ENCODE data around the gene AP5S1. TPM values are rescaled to one million over a fixed set of nuclear protein-coding genes. Genes with fewer than 3 reads are reported as not detected.

The AP5S1 gene
- total and polyA plus RNA-seq, 9 of the 15 experiments (the other 6 are each of a cell fraction or from before 2014, with no cell fraction given): 2.6 to 8.8 (median 4.4) TPM

DNA sequence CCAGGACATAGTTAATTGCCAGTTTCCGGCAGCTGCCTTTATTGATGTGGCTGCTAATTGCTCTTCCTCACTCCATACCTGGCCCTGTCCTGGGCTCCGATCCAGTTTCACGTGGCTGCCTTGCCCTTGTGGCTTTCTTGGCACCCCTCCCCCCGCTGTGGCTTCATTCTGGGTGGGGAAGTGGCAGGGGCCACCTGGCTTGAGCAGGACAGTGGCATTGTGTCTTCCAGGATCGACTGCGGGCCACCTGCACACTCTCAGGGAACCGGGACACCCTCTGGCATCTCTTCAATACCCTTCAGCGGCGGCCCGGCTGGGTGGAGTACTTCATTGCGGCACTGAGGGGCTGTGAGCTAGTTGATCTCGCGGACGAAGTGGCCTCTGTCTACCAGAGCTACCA lies 37.1 kb downstream of the AP5S1 start:
- Histone ChIP-seq H3K27ac (ENCODE audit: extremely low read depth, low read depth, low read length) (no peak overlapping the region), H4K20me1 (replicated peaks; ENCODE audit: control insufficient read depth, insufficient read depth, low read length) (no peaks in the 10 kb centered on the region), H3K4me2 (ENCODE audit: insufficient read depth, low read length) (no peak overlapping the region), H3K36me3 (ENCODE audit: control insufficient read depth, insufficient read depth, low read length) (peaks cover 50% of the 10 kb centered on the region), H3K9me1 (ENCODE audit: control insufficient read depth, insufficient read depth, low read length) (no peaks in the 10 kb centered on the region), H3K27me3 (ENCODE audit: control insufficient read depth in 2 of 2, insufficient read depth in 2 of 2, low read length in 2 of 2) (no peaks in the 10 kb centered on the region), H2AFZ (ENCODE audit: low read depth, low read length) (no peak overlapping the region), H3K79me2 (ENCODE audit: control insufficient read depth, insufficient read depth, low read length) (peaks cover 4% of the 10 kb centered on the region; the same call in 1 of the 3 replicates), H3K9ac (ENCODE audit: insufficient read depth in 1 of 2, low read depth in 2 of 2, low read length in 2 of 2) (peak overlapping the region in 1 of 2 experiments; percentile 40; a peak in 1 of 4 replicates), H3K9me3 (replicated peaks; ENCODE audit: control insufficient read depth, insufficient read depth, low read depth, low read length) (peaks cover 3% of the 10 kb centered on the region; the same call in 1 of the 2 replicates), H3K4me3 (no peak overlapping the region), H3K4me1 (replicated peaks in 1 of 2; ENCODE audit: control insufficient read depth in 2 of 2, insufficient read depth in 2 of 2, low read length in 2 of 2) (no peaks in the 10 kb centered on the region; a peak in 1 of 5 replicates)
- intact Hi-C loops (cut with micrococcal nuclease) (no loop called here), in situ Hi-C loops (cut with MboI) (no loop called here)
- CTCF ChIA-PET (ENCODE audit: low intra/inter-chr PET ratio): no interaction called here
- POLR2A ChIA-PET: no interaction called here
- no peak for ATAC-seq
- no TSS peak for BruUV-seq (replicated peaks)
- WGBS (ENCODE audit: insufficient coverage, low coverage, missing lambda C conversion rate): 91% methylated on average over 10 of the region's 14 CpGs
- DNase-seq (ENCODE audit: extremely low read depth in 1 of 4, low spot score in 3 of 4): no peak
- no peak for FAIRE-seq
- TF ChIP-seq ZBTB17 (CRISPR knock-in tag; IDR thresholded peaks at IDR 0.05) (no peak), ZNF551 (CRISPR knock-in tag; IDR thresholded peaks at IDR 0.05) (no peak), RFX1 (IDR thresholded peaks at IDR 0.05) (no peak), E2F1 (CRISPR knock-in tag; IDR thresholded peaks at IDR 0.05) (no peak), KAT2B (IDR thresholded peaks at IDR 0.05; ENCODE audit: low read depth, low read length) (no peak), ZNF316 (IDR thresholded peaks at IDR 0.05) (no peak), HDAC2 (IDR thresholded peaks at IDR 0.05) (no peak), ZBTB34 (CRISPR knock-in tag; IDR thresholded peaks at IDR 0.05) (no peak), PCBP2 (IDR thresholded peaks at IDR 0.05; ENCODE audit: low read depth, low read length, poor library complexity, severe bottlenecking) (no peak)
- TF ChIP-seq, protein P1, sequence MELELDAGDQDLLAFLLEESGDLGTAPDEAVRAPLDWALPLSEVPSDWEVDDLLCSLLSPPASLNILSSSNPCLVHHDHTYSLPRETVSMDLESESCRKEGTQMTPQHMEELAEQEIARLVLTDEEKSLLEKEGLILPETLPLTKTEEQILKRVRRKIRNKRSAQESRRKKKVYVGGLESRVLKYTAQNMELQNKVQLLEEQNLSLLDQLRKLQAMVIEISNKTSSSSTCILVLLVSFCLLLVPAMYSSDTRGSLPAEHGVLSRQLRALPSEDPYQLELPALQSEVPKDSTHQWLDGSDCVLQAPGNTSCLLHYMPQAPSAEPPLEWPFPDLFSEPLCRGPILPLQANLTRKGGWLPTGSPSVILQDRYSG (tag; conservative IDR thresholded peaks at IDR 0.05; ENCODE audit: low read depth): no peak
- TF ChIP-seq, protein P2, sequence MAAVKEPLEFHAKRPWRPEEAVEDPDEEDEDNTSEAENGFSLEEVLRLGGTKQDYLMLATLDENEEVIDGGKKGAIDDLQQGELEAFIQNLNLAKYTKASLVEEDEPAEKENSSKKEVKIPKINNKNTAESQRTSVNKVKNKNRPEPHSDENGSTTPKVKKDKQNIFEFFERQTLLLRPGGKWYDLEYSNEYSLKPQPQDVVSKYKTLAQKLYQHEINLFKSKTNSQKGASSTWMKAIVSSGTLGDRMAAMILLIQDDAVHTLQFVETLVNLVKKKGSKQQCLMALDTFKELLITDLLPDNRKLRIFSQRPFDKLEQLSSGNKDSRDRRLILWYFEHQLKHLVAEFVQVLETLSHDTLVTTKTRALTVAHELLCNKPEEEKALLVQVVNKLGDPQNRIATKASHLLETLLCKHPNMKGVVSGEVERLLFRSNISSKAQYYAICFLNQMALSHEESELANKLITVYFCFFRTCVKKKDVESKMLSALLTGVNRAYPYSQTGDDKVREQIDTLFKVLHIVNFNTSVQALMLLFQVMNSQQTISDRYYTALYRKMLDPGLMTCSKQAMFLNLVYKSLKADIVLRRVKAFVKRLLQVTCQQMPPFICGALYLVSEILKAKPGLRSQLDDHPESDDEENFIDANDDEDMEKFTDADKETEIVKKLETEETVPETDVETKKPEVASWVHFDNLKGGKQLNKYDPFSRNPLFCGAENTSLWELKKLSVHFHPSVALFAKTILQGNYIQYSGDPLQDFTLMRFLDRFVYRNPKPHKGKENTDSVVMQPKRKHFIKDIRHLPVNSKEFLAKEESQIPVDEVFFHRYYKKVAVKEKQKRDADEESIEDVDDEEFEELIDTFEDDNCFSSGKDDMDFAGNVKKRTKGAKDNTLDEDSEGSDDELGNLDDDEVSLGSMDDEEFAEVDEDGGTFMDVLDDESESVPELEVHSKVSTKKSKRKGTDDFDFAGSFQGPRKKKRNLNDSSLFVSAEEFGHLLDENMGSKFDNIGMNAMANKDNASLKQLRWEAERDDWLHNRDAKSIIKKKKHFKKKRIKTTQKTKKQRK (IDR thresholded peaks at IDR 0.05; ENCODE audit: borderline replicate concordance, low read depth, low read length): no peak
- TF ChIP-seq, protein P3, sequence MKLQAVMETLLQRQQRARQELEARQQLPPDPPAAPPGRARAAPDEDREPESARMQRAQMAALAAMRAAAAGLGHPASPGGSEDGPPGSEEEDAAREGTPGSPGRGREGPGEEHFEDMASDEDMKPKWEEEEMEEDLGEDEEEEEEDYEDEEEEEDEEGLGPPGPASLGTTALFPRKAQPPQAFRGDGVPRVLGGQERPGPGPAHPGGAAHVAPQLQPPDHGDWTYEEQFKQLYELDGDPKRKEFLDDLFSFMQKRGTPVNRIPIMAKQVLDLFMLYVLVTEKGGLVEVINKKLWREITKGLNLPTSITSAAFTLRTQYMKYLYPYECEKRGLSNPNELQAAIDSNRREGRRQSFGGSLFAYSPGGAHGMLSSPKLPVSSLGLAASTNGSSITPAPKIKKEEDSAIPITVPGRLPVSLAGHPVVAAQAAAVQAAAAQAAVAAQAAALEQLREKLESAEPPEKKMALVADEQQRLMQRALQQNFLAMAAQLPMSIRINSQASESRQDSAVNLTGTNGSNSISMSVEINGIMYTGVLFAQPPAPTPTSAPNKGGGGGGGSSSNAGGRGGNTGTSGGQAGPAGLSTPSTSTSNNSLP (IDR thresholded peaks at IDR 0.05; ENCODE audit: borderline replicate concordance, low read depth, low read length): no peak

Data from K562 (cell line).